Measurements from ENCODE around the gene ASMTL.

- TF ChIP-seq EZH2phosphoT487 (IDR thresholded peaks at IDR 0.05) (no peak), CTCF (IDR thresholded peaks at IDR 0.05) (no peak), EZH2 (IDR thresholded peaks at IDR 0.05) (no peak)
Observed at GRCh38 chrX:1442724-1443367, 9.9 kb downstream of the ASMTL start.
